K562 (cell line): Measurements from ENCODE around the gene WASL. TPM values are rescaled to one million over a fixed set of nuclear protein-coding genes. Genes with fewer than 3 reads are reported as not detected.

Experiments used
- ATF2 ChIP-seq: sonication (generic); formaldehyde crosslinking; IDR thresholded peaks from 2 replicates; pipeline ENCODE4 v1.8.1; 2022; ENCODE audit warnings: missing genetic modification reagents
- BCOR ChIP-seq: fragments of 450-650 bp; IDR thresholded peaks from 2 replicates; pipeline ENCODE4 v1.6.1; 2016
- CREBBP ChIP-seq: IDR thresholded peaks from one replicate; pipeline ENCODE4 v1.6.1; 2012; ENCODE audit warnings: low read depth, mild to moderate bottlenecking, control low read depth, inconsistent platforms, low read length
- MTA2 ChIP-seq: fragments of 450-650 bp; IDR thresholded peaks from 2 replicates; pipeline ENCODE4 v1.6.1; 2016; ENCODE audit warnings: low read depth
- PPARD ChIP-seq: fragments of 250-450 bp; sonication (Bioruptor Pico); IDR thresholded peaks from 2 replicates; pipeline ENCODE4 v1.8.0; 2022; ENCODE audit warnings: inconsistent platforms, mild to moderate bottlenecking, moderate library complexity
- PYGO2 ChIP-seq: fragments of 450-650 bp; IDR thresholded peaks from 2 replicates; pipeline ENCODE4 v1.6.1; 2016; ENCODE audit warnings: mild to moderate bottlenecking, missing genetic modification characterization, moderate library complexity, missing compliant biosample characterization
- STAG1 ChIP-seq: sonication (generic); formaldehyde crosslinking; IDR thresholded peaks from 2 replicates; pipeline ENCODE4 v1.5.0; 2020; ENCODE audit warnings: missing genetic modification reagents, borderline replicate concordance
- TAL1 ChIP-seq: fragments of 450-650 bp; IDR thresholded peaks from 2 replicates; pipeline ENCODE4 v1.6.1; 2016; ENCODE audit warnings: mild to moderate bottlenecking
- TEAD1 ChIP-seq, 2 experiments: fragments of 450-650 bp in 1 of 2; sonication (generic) in 1 of 2; formaldehyde crosslinking; IDR thresholded peaks; 2 replicates each; pipeline versions ENCODE4 v1.4.0 to v1.8.0; 2020 to 2022; ENCODE audit warnings: mild to moderate bottlenecking in 2 of 2, missing genetic modification reagents in 1 of 2
- TRIM24 ChIP-seq, 2 experiments: fragments of 450-650 bp; IDR thresholded peaks; 2 replicates each; pipeline ENCODE4 v1.6.1; 2016
- ZFP30 ChIP-seq: fragments of 250-450 bp; sonication (Bioruptor Pico); IDR thresholded peaks from 2 replicates; pipeline ENCODE4 v1.8.0; 2022; ENCODE audit warnings: moderate library complexity, mild to moderate bottlenecking, inconsistent platforms, borderline replicate concordance
- ZNF12 ChIP-seq: sonication (generic); formaldehyde crosslinking; IDR thresholded peaks from 2 replicates; pipeline ENCODE4 v1.4.0; 2020; ENCODE audit warnings: mild to moderate bottlenecking, missing genetic modification reagents
- ZNF436 ChIP-seq: fragments of 250-450, 450-650 bp; sonication (Bioruptor Pico); formaldehyde crosslinking; IDR thresholded peaks from 2 replicates; pipeline ENCODE4 v1.7.0; 2020; ENCODE audit warnings: mild to moderate bottlenecking
- ZNF584 ChIP-seq: fragments of 200-800 bp; sonication (Bioruptor generic); IDR thresholded peaks from 2 replicates; pipeline ENCODE4 v1.6.1; 2016; ENCODE audit warnings: low read depth, mild to moderate bottlenecking, missing genetic modification characterization, missing compliant biosample characterization
- polyA plus RNA-seq, 8 experiments: library from polyadenylated mRNA; depleted of rRNA in 4 of 8; stranded (reverse) in 5 of 8; unstranded in 3 of 8; fragments of >200 nt; fragmentation: Nextera tagmentation in 2 of 8; fragmentation: Illumina TruSeq in 1 of 8; extraction: Ambion mirVana in 2 of 8; extraction: Trizol in 1 of 8; gene quantifications; 2 replicates each; pipeline versions ENCODE4 v1.2.1 to v1.2.3, GENCODE V29; 2011 to 2014; ENCODE audit warnings: inconsistent platforms in 1 of 8, missing spikeins in 1 of 8
- total RNA-seq, 7 experiments: library from RNA; depleted of rRNA in 6 of 7; stranded (reverse); fragments of >200 nt in 6 of 7; fragmentation: Illumina TruSeq in 2 of 7; extraction: Trizol in 2 of 7; gene quantifications; 2 replicates each; pipeline versions ENCODE4 v1.2.1 to v1.2.3, GENCODE V29; 2011 to 2021; ENCODE audit warnings: low replicate concordance in 1 of 7
- TF ChIP-seq, protein P1 (sequence below), 2 experiments: fragments of 450-650 bp; IDR thresholded peaks; 2 replicates each; pipeline ENCODE4 v1.6.1; 2018; ENCODE audit warnings: mild to moderate bottlenecking in 2 of 2, low read depth in 1 of 2; ENCODE audit not compliant: partially characterized antibody in 2 of 2
- TF ChIP-seq, protein P2 (sequence below): fragments of 250-450 bp; sonication (Bioruptor Pico); IDR thresholded peaks from 2 replicates; pipeline ENCODE4 v1.5.0; 2021
- TF ChIP-seq, protein P3 (sequence below): fragments of 450-650 bp; IDR thresholded peaks from 2 replicates; pipeline ENCODE4 v1.6.1; 2018; ENCODE audit warnings: mild to moderate bottlenecking, low read depth; ENCODE audit not compliant: partially characterized antibody
- TF ChIP-seq, protein P4 (sequence below): sonication (generic); formaldehyde crosslinking; IDR thresholded peaks from 2 replicates; pipeline ENCODE4 v1.8.1; 2023; ENCODE audit warnings: mild to moderate bottlenecking, missing genetic modification reagents

WASL gene
- total and polyA plus RNA-seq, 9 of the 15 experiments (the other 6 are each of a cell fraction or from before 2014, with no cell fraction given) = 3.2 to 13.9 (median 8.3) TPM

GRCh38 chr7:123748734-123749536, at the start of gene WASL (continued):
- TF ChIP-seq, protein P1, sequence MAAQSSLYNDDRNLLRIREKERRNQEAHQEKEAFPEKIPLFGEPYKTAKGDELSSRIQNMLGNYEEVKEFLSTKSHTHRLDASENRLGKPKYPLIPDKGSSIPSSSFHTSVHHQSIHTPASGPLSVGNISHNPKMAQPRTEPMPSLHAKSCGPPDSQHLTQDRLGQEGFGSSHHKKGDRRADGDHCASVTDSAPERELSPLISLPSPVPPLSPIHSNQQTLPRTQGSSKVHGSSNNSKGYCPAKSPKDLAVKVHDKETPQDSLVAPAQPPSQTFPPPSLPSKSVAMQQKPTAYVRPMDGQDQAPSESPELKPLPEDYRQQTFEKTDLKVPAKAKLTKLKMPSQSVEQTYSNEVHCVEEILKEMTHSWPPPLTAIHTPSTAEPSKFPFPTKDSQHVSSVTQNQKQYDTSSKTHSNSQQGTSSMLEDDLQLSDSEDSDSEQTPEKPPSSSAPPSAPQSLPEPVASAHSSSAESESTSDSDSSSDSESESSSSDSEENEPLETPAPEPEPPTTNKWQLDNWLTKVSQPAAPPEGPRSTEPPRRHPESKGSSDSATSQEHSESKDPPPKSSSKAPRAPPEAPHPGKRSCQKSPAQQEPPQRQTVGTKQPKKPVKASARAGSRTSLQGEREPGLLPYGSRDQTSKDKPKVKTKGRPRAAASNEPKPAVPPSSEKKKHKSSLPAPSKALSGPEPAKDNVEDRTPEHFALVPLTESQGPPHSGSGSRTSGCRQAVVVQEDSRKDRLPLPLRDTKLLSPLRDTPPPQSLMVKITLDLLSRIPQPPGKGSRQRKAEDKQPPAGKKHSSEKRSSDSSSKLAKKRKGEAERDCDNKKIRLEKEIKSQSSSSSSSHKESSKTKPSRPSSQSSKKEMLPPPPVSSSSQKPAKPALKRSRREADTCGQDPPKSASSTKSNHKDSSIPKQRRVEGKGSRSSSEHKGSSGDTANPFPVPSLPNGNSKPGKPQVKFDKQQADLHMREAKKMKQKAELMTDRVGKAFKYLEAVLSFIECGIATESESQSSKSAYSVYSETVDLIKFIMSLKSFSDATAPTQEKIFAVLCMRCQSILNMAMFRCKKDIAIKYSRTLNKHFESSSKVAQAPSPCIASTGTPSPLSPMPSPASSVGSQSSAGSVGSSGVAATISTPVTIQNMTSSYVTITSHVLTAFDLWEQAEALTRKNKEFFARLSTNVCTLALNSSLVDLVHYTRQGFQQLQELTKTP (IDR thresholded peaks at IDR 0.05; ENCODE audit: low read depth in 1 of 2, partially characterized antibody in 2 of 2) = no peak
- TF ChIP-seq STAG1 (CRISPR knock-in tag) (no peak), ZFP30 (CRISPR knock-in tag) (no peak), ATF2 (no peak), PYGO2 (tag) (no peak), MTA2 (0 out of 2 replicates have a peak, but pooled peaks have one; percentile 27), ZNF12 (CRISPR knock-in tag) (no peak), BCOR (peak; percentile 49), PPARD (CRISPR knock-in tag) (no peak), ZNF436 (CRISPR knock-in tag) (no peak), TAL1 (0 out of 2 replicates have a peak, but pooled peaks have one; percentile 15), TEAD1 (CRISPR knock-in tag; IDR thresholded peaks at IDR 0.05) (peak; percentile 20 to 96; a peak in 2 of 4 replicates), CREBBP (no peak), TRIM24 (IDR thresholded peaks at IDR 0.05) (no peak), ZNF584 (CRISPR knock-in tag) (no peak; the same call in 1 of the 2 replicates)
- TF ChIP-seq, protein P2, sequence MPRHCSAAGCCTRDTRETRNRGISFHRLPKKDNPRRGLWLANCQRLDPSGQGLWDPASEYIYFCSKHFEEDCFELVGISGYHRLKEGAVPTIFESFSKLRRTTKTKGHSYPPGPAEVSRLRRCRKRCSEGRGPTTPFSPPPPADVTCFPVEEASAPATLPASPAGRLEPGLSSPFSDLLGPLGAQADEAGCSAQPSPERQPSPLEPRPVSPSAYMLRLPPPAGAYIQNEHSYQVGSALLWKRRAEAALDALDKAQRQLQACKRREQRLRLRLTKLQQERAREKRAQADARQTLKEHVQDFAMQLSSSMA = peak; percentile 91
- TF ChIP-seq, protein P3, sequence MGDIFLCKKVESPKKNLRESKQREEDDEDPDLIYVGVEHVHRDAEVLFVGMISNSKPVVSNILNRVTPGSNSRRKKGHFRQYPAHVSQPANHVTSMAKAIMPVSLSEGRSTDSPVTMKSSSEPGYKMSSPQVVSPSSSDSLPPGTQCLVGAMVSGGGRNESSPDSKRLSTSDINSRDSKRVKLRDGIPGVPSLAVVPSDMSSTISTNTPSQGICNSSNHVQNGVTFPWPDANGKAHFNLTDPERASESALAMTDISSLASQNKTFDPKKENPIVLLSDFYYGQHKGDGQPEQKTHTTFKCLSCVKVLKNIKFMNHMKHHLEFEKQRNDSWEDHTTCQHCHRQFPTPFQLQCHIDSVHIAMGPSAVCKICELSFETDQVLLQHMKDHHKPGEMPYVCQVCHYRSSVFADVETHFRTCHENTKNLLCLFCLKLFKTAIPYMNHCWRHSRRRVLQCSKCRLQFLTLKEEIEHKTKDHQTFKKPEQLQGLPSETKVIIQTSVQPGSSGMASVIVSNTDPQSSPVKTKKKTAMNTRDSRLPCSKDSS = no peak
- TF ChIP-seq, protein P4, sequence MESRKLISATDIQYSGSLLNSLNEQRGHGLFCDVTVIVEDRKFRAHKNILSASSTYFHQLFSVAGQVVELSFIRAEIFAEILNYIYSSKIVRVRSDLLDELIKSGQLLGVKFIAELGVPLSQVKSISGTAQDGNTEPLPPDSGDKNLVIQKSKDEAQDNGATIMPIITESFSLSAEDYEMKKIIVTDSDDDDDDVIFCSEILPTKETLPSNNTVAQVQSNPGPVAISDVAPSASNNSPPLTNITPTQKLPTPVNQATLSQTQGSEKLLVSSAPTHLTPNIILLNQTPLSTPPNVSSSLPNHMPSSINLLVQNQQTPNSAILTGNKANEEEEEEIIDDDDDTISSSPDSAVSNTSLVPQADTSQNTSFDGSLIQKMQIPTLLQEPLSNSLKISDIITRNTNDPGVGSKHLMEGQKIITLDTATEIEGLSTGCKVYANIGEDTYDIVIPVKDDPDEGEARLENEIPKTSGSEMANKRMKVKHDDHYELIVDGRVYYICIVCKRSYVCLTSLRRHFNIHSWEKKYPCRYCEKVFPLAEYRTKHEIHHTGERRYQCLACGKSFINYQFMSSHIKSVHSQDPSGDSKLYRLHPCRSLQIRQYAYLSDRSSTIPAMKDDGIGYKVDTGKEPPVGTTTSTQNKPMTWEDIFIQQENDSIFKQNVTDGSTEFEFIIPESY (CRISPR knock-in tag) = peak; percentile 84
